H1 (cell line): ENCODE measurements around the gene FUT2. TPM values are rescaled to one million over a fixed set of nuclear protein-coding genes. Genes with fewer than 3 reads are reported as not detected.

Source experiments
- CTCF ChIA-PET: fragments of 300-600 bp; sonication (Branson Sonifier 250); formaldehyde crosslinking; loops from one replicate; lab custom pipeline; 2021; ENCODE audit not compliant: partially characterized antibody; lab: Charles Lee
- POLR2A ChIA-PET: fragments of 300-600 bp; sonication (Branson Sonifier 250); formaldehyde crosslinking; loops from one replicate; lab custom pipeline; 2021; ENCODE audit warnings: inconsistent platforms; ENCODE audit not compliant: partially characterized antibody; lab: Charles Lee
- DNase-seq, 2 experiments: peaks; one replicate each; pipeline versions ENCODE4 v3.0.0 to v3.0.0-alpha.2; 2010 to 2022; ENCODE audit warnings: low spot score in 2 of 2, low read depth in 1 of 2, mixed read lengths in 1 of 2
- FAIRE-seq: peaks from 2 replicates; lab custom pipeline; 2011; peaks lifted over from hg19 to GRCh38; lab: Jason Lieb, UNC
- H2AFZ ChIP-seq: 2 replicates; pipeline ENCODE4 v1.8.1; 2012; ENCODE audit warnings: low read length, inconsistent platforms
- H2AK5ac ChIP-seq: 2 replicates; pipeline ENCODE4 v1.6.1; 2013; ENCODE audit warnings: low read depth, low read length
- H2BK120ac ChIP-seq: replicated peaks from 2 replicates; pipeline ENCODE3; 2013; ENCODE audit warnings: low read depth, low read length, inconsistent platforms
- H2BK12ac ChIP-seq: 2 replicates; pipeline ENCODE4 v1.6.1; 2013; ENCODE audit warnings: low read depth, low read length
- H2BK15ac ChIP-seq: 2 replicates; pipeline ENCODE4 v1.6.1; 2013; ENCODE audit warnings: low read length
- H2BK20ac ChIP-seq: 2 replicates; pipeline ENCODE4 v1.6.1; 2013; ENCODE audit warnings: low read length
- H2BK5ac ChIP-seq: 2 replicates; pipeline ENCODE4 v1.6.1; 2013; ENCODE audit warnings: low read depth, low read length
- H3K14ac ChIP-seq: 2 replicates; pipeline ENCODE4 v1.6.1; 2013; ENCODE audit warnings: inconsistent platforms; ENCODE audit not compliant: insufficient read length
- H3K18ac ChIP-seq: 2 replicates; pipeline ENCODE4 v1.6.1; 2013; ENCODE audit warnings: low read length; ENCODE audit errors: extremely low read depth
- H3K23ac ChIP-seq: 2 replicates; pipeline ENCODE4 v1.6.1; 2013; ENCODE audit warnings: inconsistent platforms; ENCODE audit not compliant: insufficient read length
- H3K23me2 ChIP-seq: 2 replicates; pipeline ENCODE4 v1.6.1; 2013; ENCODE audit warnings: low read depth, low read length
- H3K27ac ChIP-seq: 2 replicates; pipeline ENCODE4 v1.6.1; 2011; ENCODE audit warnings: low read depth, low read length, inconsistent platforms
- H3K27me3 ChIP-seq, 4 experiments: replicated peaks in 1 of 4; 1 replicate in 1 of 4; 2 replicates in 3 of 4; pipeline versions ENCODE4 v1.6.1 to v1.8.1; 2011 to 2013; ENCODE audit warnings: low read length in 3 of 4, mild to moderate bottlenecking in 3 of 4, inconsistent platforms in 2 of 4, mixed read lengths in 2 of 4, moderate library complexity in 1 of 4; ENCODE audit not compliant: control insufficient read depth in 3 of 4, insufficient read depth in 3 of 4; ENCODE audit errors: extremely low read depth in 1 of 4
- H3K36me3 ChIP-seq, 4 experiments: 2 replicates each; pipeline versions ENCODE4 v1.6.1 to v1.8.1; 2011 to 2013; ENCODE audit warnings: mild to moderate bottlenecking in 4 of 4, low read length in 3 of 4, moderate library complexity in 2 of 4, control low read depth in 1 of 4, inconsistent platforms in 1 of 4; ENCODE audit not compliant: insufficient read depth in 4 of 4, control insufficient read depth in 2 of 4
- H3K4ac ChIP-seq: replicated peaks from 2 replicates; pipeline ENCODE3; 2013; ENCODE audit warnings: low read length, low read depth, mixed read lengths, inconsistent platforms; ENCODE audit not compliant: insufficient read length
- H3K4me1 ChIP-seq, 4 experiments: replicated peaks in 1 of 4; 1 replicate in 1 of 4; 2 replicates in 3 of 4; pipeline versions ENCODE4 v1.6.1 to v1.8.1; 2011 to 2013; ENCODE audit warnings: low read length in 3 of 4, inconsistent platforms in 2 of 4, mixed read lengths in 1 of 4; ENCODE audit not compliant: insufficient read depth in 4 of 4, control insufficient read depth in 3 of 4
- H3K4me2 ChIP-seq, 2 experiments: 2 replicates each; pipeline versions ENCODE4 v1.6.1 to v1.8.1; 2011 to 2013; ENCODE audit warnings: low read depth in 2 of 2, low read length in 2 of 2, control low read depth in 1 of 2, inconsistent platforms in 1 of 2, mild to moderate bottlenecking in 1 of 2; ENCODE audit not compliant: insufficient read depth in 1 of 2
- H3K4me3 ChIP-seq, 4 experiments: fragments of 200-600, 300-600 bp in 1 of 4; sonication (generic), shearing (Covaris generic), sonication (Bioruptor Twin) in 1 of 4; 2 replicates each; pipeline versions ENCODE4 v1.5.1 to v1.8.1; 2011 to 2016; ENCODE audit warnings: low read length in 4 of 4, low read depth in 3 of 4, control low read depth in 2 of 4, inconsistent platforms in 2 of 4, mild to moderate bottlenecking in 2 of 4, mixed read lengths in 1 of 4, moderate library complexity in 1 of 4; ENCODE audit not compliant: insufficient read depth in 2 of 4; ENCODE audit errors: extremely low read depth in 1 of 4
- H3K56ac ChIP-seq: replicated peaks from 2 replicates; pipeline ENCODE3; 2013; ENCODE audit warnings: low read depth, mild to moderate bottlenecking, mixed read lengths, low read length, inconsistent platforms; ENCODE audit not compliant: insufficient read length
- H3K79me1 ChIP-seq: 2 replicates; pipeline ENCODE4 v1.6.1; 2013; ENCODE audit warnings: low read depth, low read length, control low read depth
- H3K79me2 ChIP-seq, 2 experiments: 2 replicates each; pipeline versions ENCODE4 v1.6.1 to v1.8.1; 2012 to 2013; ENCODE audit warnings: low read length in 2 of 2, mild to moderate bottlenecking in 2 of 2, inconsistent platforms in 1 of 2; ENCODE audit not compliant: insufficient read depth in 2 of 2, control insufficient read depth in 1 of 2
- H3K9ac ChIP-seq, 4 experiments: replicated peaks in 1 of 4; 1 replicate in 1 of 4; 2 replicates in 3 of 4; pipeline versions ENCODE4 v1.6.1 to v1.8.1; 2011 to 2013; ENCODE audit warnings: low read depth in 3 of 4, low read length in 3 of 4, control low read depth in 2 of 4, mild to moderate bottlenecking in 2 of 4, moderate library complexity in 2 of 4, inconsistent platforms in 1 of 4; ENCODE audit errors: extremely low read depth in 1 of 4
- H3K9me3 ChIP-seq, 2 experiments: 2 replicates each; pipeline versions ENCODE4 v1.6.1 to v1.8.1; 2012 to 2013; ENCODE audit warnings: mild to moderate bottlenecking in 2 of 2, moderate library complexity in 2 of 2, control low read depth in 1 of 2, inconsistent platforms in 1 of 2, low read depth in 1 of 2, low read length in 1 of 2, mixed read lengths in 1 of 2; ENCODE audit not compliant: insufficient read depth in 2 of 2
- H4K20me1 ChIP-seq, 2 experiments: replicated peaks in 1 of 2; 2 replicates each; pipeline versions ENCODE3 to v1.8.1; 2011 to 2013; ENCODE audit warnings: inconsistent platforms in 2 of 2, low read length in 2 of 2, mild to moderate bottlenecking in 1 of 2; ENCODE audit not compliant: insufficient read depth in 2 of 2, control insufficient read depth in 1 of 2
- H4K5ac ChIP-seq: 2 replicates; pipeline ENCODE4 v1.6.1; 2013; ENCODE audit warnings: low read length, low read depth, mixed read lengths, inconsistent platforms; ENCODE audit not compliant: insufficient read length
- H4K8ac ChIP-seq: 2 replicates; pipeline ENCODE4 v1.8.0; 2013; ENCODE audit warnings: mild to moderate bottlenecking, moderate library complexity, low read length, inconsistent platforms; ENCODE audit not compliant: insufficient read depth; ENCODE audit errors: extremely low read depth
- H4K91ac ChIP-seq: replicated peaks from 2 replicates; pipeline ENCODE3; 2013; ENCODE audit warnings: low read length, mixed read lengths, inconsistent platforms; ENCODE audit not compliant: insufficient read length
- ATF2 ChIP-seq: IDR thresholded peaks from 2 replicates; pipeline ENCODE4 v1.6.1; 2012; ENCODE audit warnings: low read length, inconsistent platforms
- EGR1 ChIP-seq: IDR thresholded peaks from 2 replicates; pipeline ENCODE4 v1.6.1; 2011; ENCODE audit warnings: low read depth, low read length, borderline replicate concordance
- GTF2F1 ChIP-seq: IDR thresholded peaks from 2 replicates; pipeline ENCODE4 v1.6.1; 2012; ENCODE audit warnings: low read depth, low read length, improper control_type of control experiment, borderline replicate concordance
- HDAC2 ChIP-seq, 2 experiments: fragments of 300-600 bp in 1 of 2; sonication (generic) in 1 of 2; IDR thresholded peaks; 2 replicates each; pipeline ENCODE4 v1.6.1; 2011 to 2012; ENCODE audit warnings: low read depth in 2 of 2, low read length in 2 of 2, mild to moderate bottlenecking in 2 of 2, moderate library complexity in 2 of 2, borderline replicate concordance in 1 of 2, inconsistent platforms in 1 of 2
- POLR2AphosphoS5 ChIP-seq: IDR thresholded peaks from 2 replicates; pipeline ENCODE4 v1.6.1; 2011; ENCODE audit warnings: low read depth, low read length
- WGBS, 2 experiments: shearing (Covaris generic) in 1 of 2; methylation state at CpG; one replicate each; pipeline versions ENCODE4 v1.1.6 to v1.1.7; 2013 to 2015; ENCODE audit warnings: low lambda C conversion rate in 2 of 2, mixed read lengths in 2 of 2, inconsistent platforms in 1 of 2, low coverage in 1 of 2, missing lambda C conversion rate in 1 of 2; ENCODE audit not compliant: insufficient replicate concordance in 2 of 2, insufficient coverage in 1 of 2, insufficient read length in 1 of 2; ENCODE audit errors: extremely low coverage in 1 of 2, missing lambda C conversion rate in 1 of 2; 5-methylcytosine and 5-hydroxymethylcytosine counted together
- polyA plus RNA-seq, 7 experiments: library from polyadenylated mRNA; depleted of rRNA in 3 of 7; stranded (reverse) in 5 of 7; unstranded in 2 of 7; fragments of >200 nt in 5 of 7; fragments of 200-250 nt in 2 of 7; gene quantifications; 1 replicate in 5 of 7; 2 replicates in 1 of 7; 4 replicates in 1 of 7; pipeline versions ENCODE4 v1.2.1 to v1.2.3, GENCODE V29; 2011 to 2013; ENCODE audit warnings: missing spikeins in 2 of 7, mixed read lengths in 2 of 7
- total RNA-seq: library from RNA; stranded (reverse); fragmentation: NEBNext Ultra II Directional; extraction: Animal tissue kit (Norgen Biotek cat#: 25700); gene quantifications from 2 replicates; pipeline ENCODE4 v1.2.1, GENCODE V29; 2021

The FUT2 gene
- total and polyA plus RNA-seq, 2 of the 8 experiments (the other 6 are each of a cell fraction or from before 2014, with no cell fraction given), result 5.0 to 5.6 TPM

GRCh38 chr19:48703316-48703715 lies 7.5 kb downstream of the FUT2 start:
- Histone ChIP-seq H2BK12ac (no peak overlapping the region), H3K14ac (no peak overlapping the region), H3K23ac (no peak overlapping the region), H3K27me3 (no peaks in the 10 kb centered on the region), H3K4me2 (no peak overlapping the region), H3K79me2 (no peaks in the 10 kb centered on the region), H3K4ac (no peak overlapping the region), H3K4me3 (no peak overlapping the region), H3K36me3 (peaks cover 0 to 8% (median 3%) of the 10 kb centered on the region in 4 experiments; a peak in 4 of 8 replicates), H3K79me1 (no peaks in the 10 kb centered on the region), H3K23me2 (0 out of 2 replicates have a peak, but pooled peaks cover 2% of the 10 kb centered on the region), H3K4me1 (no peaks in the 10 kb centered on the region; a peak in 1 of 7 replicates), H3K27ac (no peak overlapping the region), H3K9ac (no peak overlapping the region), H2BK5ac (no peak overlapping the region), H2AK5ac (no peak overlapping the region), H2AFZ (no peak overlapping the region), H3K18ac (no peak overlapping the region), H4K5ac (no peak overlapping the region)
- CTCF ChIA-PET, result interaction anchor here (9.4 kb wide), 1 partner anchor 9 kb away, joined by 42 read pairs; no protein-coding TSS in a partner anchor
- FAIRE-seq (no peak), DNase-seq (no peak)
- POLR2A ChIA-PET, result interaction anchor here (2.0 to 4.2 kb wide), 2 partner anchors 8 to 57 kb away, joined by 4 to 26 read pairs; partner anchors contain the start of gene CA11
- WGBS, 2 experiments, result 95% methylated on average over 23 of the region's 23 CpGs; no CpG with 5 or more reads in 1 of the 2 experiments
- TF ChIP-seq HDAC2 (IDR thresholded peaks at IDR 0.05; ENCODE audit: borderline replicate concordance in 1 of 2, low read depth in 2 of 2, low read length in 2 of 2) (no peak), EGR1 (no peak), ATF2 (no peak), GTF2F1 (no peak), POLR2AphosphoS5 (no peak)
- TF ChIP-seq, all 59 proteins: peak for 0
- H2BK120ac ChIP-seq, result no peak overlapping the region
- no peak overlapping the region for H2BK20ac ChIP-seq
- peaks cover 0 to 2% of the 10 kb centered on the region in 2 experiments for H4K20me1 ChIP-seq
- H4K91ac ChIP-seq, result no peak overlapping the region
- H3K56ac ChIP-seq, result no peak overlapping the region
- peaks cover 0 to 4% of the 10 kb centered on the region in 2 experiments; a peak in 1 of 4 replicates for H3K9me3 ChIP-seq
- no peak overlapping the region for H4K8ac ChIP-seq
- no peak overlapping the region for H2BK15ac ChIP-seq
